Liver (tissue), 3 donors: ENCODE data around the gene TMEM19.

Experiments
- EGR1 ChIP-seq, 2 donors: IDR thresholded peaks; 2 replicates each; pipeline ENCODE4 v1.6.1; 2016 to 2018; ENCODE audit warnings: antibody characterized with exemption in 2 of 2, low read depth in 2 of 2
- HNF4A ChIP-seq, 2 donors: conservative IDR thresholded peaks; 2 replicates each; pipeline ENCODE4 v1.6.1; 2016; ENCODE audit warnings: antibody characterized with exemption in 2 of 2, mild to moderate bottlenecking in 2 of 2
- RAD21 ChIP-seq, 2 donors: IDR thresholded peaks; 2 replicates each; pipeline ENCODE4 v1.6.1; 2016; ENCODE audit warnings: antibody characterized with exemption in 2 of 2, mild to moderate bottlenecking in 2 of 2
- RXRA ChIP-seq, 2 donors: IDR thresholded peaks; 2 replicates each; pipeline ENCODE4 v1.6.1; 2017 to 2018; ENCODE audit warnings: antibody characterized with exemption in 2 of 2, mild to moderate bottlenecking in 1 of 2
- YY1 ChIP-seq: IDR thresholded peaks from 2 replicates; pipeline ENCODE4 v1.6.1; 2016; ENCODE audit warnings: antibody characterized with exemption, mild to moderate bottlenecking
- TF ChIP-seq, protein P1 (sequence below): IDR thresholded peaks from 2 replicates; pipeline ENCODE4 v1.6.1; 2016; ENCODE audit warnings: antibody characterized with exemption
- TF ChIP-seq, protein P2 (sequence below): fragments of 150-350 bp; IDR thresholded peaks from 2 replicates; pipeline ENCODE4 v1.5.1; 2017; ENCODE audit warnings: improper control_type of control experiment, low read depth, low read length; ENCODE audit not compliant: missing input control
- TF ChIP-seq, protein P3 (sequence below): IDR thresholded peaks from 2 replicates; pipeline ENCODE4 v1.6.1; 2016; ENCODE audit warnings: antibody characterized with exemption
- donor health status: healthy.
- donor health status: healthy.

DNA sequence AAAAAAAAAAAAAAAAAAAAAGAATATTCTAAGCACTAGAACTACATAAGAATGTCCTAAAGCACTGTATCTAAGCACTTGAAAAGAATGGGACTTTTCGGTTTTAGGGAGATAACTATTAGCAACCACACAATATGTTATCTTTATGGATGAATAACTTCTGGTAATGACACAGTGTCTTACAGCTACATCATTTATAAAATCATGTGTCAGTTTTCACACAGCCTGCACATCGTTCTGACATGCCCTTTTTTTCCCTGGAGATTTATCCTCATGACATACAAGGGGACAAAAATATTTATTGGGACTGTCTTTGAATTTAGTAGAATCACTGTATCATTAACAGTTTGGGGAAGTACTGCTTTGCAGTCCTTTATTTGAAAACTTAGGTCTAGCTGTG is 17.3 kb downstream of the TMEM19 start:
- TF ChIP-seq HNF4A (conservative IDR thresholded peaks at IDR 0.05) = no peak
- TF ChIP-seq, protein P1, sequence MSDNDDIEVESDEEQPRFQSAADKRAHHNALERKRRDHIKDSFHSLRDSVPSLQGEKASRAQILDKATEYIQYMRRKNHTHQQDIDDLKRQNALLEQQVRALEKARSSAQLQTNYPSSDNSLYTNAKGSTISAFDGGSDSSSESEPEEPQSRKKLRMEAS = no peak
- TF ChIP-seq, protein P2, sequence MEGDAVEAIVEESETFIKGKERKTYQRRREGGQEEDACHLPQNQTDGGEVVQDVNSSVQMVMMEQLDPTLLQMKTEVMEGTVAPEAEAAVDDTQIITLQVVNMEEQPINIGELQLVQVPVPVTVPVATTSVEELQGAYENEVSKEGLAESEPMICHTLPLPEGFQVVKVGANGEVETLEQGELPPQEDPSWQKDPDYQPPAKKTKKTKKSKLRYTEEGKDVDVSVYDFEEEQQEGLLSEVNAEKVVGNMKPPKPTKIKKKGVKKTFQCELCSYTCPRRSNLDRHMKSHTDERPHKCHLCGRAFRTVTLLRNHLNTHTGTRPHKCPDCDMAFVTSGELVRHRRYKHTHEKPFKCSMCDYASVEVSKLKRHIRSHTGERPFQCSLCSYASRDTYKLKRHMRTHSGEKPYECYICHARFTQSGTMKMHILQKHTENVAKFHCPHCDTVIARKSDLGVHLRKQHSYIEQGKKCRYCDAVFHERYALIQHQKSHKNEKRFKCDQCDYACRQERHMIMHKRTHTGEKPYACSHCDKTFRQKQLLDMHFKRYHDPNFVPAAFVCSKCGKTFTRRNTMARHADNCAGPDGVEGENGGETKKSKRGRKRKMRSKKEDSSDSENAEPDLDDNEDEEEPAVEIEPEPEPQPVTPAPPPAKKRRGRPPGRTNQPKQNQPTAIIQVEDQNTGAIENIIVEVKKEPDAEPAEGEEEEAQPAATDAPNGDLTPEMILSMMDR = no peak
- TF ChIP-seq EGR1 (IDR thresholded peaks at IDR 0.05; ENCODE audit: low read depth in 2 of 2) = no peak
- no peak for TF ChIP-seq RAD21 (IDR thresholded peaks at IDR 0.05)
- TF ChIP-seq RXRA (IDR thresholded peaks at IDR 0.05) = no peak
- TF ChIP-seq, protein P3, sequence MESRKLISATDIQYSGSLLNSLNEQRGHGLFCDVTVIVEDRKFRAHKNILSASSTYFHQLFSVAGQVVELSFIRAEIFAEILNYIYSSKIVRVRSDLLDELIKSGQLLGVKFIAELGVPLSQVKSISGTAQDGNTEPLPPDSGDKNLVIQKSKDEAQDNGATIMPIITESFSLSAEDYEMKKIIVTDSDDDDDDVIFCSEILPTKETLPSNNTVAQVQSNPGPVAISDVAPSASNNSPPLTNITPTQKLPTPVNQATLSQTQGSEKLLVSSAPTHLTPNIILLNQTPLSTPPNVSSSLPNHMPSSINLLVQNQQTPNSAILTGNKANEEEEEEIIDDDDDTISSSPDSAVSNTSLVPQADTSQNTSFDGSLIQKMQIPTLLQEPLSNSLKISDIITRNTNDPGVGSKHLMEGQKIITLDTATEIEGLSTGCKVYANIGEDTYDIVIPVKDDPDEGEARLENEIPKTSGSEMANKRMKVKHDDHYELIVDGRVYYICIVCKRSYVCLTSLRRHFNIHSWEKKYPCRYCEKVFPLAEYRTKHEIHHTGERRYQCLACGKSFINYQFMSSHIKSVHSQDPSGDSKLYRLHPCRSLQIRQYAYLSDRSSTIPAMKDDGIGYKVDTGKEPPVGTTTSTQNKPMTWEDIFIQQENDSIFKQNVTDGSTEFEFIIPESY = no peak
- TF ChIP-seq YY1 = no peak
